ENCODE results near the gene OR2J3. TPM values are rescaled to one million over a fixed set of nuclear protein-coding genes. Genes with fewer than 3 reads are reported as not detected.
A peak's percentile ranks its signal among the peaks of the same experiment; 100 is the strongest.

The OR2J3 gene
- total and polyA plus RNA-seq, 8 donors = not detected

DNA sequence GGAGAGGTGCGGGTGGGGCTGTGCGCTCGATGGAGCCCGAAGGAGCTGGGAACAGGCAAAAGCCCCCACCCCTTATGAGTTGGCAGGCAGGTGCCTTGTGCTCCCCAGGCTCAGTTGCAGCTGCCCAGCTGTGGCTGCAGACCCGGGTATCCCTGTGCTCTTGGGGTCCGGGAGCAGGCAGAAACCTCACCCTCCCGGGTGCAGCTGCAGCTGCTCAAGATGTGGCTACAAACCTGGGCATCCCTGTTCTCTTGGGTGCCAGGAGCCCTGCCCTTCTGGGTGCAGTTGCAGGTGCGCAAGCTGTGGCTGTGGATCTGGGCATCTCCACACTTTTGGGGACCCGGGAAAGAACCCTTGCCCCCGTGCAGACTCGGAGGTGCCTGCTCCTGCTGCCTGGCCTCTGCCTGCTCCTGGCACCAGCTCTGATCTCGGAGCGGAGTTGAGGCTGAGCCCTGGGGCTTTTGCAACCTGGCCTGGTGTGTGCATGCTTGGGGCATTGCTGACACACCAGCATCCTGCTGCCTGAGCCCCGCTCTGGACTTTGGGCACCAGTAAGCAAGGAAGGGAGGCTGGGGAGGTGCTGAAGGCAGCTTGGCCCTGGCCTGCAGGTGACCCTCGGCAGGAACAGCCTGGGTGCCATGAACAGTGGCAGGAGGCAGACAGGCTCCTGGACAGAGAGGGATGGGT lies 21.6 kb downstream of the OR2J3 start:
- H3K4me1 ChIP-seq = no peaks in the 10 kb centered on the region
- H3K4me3 ChIP-seq = no peak overlapping the region
- TF ChIP-seq, protein P1, sequence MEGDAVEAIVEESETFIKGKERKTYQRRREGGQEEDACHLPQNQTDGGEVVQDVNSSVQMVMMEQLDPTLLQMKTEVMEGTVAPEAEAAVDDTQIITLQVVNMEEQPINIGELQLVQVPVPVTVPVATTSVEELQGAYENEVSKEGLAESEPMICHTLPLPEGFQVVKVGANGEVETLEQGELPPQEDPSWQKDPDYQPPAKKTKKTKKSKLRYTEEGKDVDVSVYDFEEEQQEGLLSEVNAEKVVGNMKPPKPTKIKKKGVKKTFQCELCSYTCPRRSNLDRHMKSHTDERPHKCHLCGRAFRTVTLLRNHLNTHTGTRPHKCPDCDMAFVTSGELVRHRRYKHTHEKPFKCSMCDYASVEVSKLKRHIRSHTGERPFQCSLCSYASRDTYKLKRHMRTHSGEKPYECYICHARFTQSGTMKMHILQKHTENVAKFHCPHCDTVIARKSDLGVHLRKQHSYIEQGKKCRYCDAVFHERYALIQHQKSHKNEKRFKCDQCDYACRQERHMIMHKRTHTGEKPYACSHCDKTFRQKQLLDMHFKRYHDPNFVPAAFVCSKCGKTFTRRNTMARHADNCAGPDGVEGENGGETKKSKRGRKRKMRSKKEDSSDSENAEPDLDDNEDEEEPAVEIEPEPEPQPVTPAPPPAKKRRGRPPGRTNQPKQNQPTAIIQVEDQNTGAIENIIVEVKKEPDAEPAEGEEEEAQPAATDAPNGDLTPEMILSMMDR (IDR thresholded peaks at IDR 0.05) = no peak
- ATAC-seq (no peak), DNase-seq (peak in 1 of 4 donors; percentile 65)
- intact Hi-C loops (cut with DNase I) = no loop called here
- H3K27ac ChIP-seq = no peak overlapping the region
- H3K27me3 ChIP-seq = no peaks in the 10 kb centered on the region
- no peaks in the 10 kb centered on the region for H3K9me3 ChIP-seq
- H3K36me3 ChIP-seq = no peaks in the 10 kb centered on the region

DNA sequence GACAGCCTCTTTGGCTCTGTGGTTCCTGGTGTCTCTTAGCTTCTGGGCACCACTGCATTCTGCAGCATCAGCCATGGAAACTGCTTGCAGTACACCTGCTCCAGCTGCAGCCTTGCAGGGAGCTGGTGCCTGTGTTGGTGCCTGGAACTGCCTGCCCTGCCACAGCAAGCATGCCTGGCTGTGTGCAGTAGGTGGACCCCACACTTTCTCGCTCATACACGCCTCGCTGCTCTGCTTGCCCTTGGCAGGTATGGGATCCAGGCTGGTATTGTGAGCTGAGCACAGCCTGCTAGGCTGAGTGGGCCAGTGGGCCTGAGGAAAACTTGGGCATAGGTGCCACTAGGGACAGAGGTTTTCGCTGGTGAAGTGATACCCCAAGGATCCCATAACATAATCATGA lies 22.8 kb downstream of the OR2J3 start:
- DNase-seq (peak in 1 of 4 donors; percentile 28), ATAC-seq (no peak)
- TF ChIP-seq, protein P1 (IDR thresholded peaks at IDR 0.05) = no peak
- Histone ChIP-seq H3K27me3 (no peaks in the 10 kb centered on the region), H3K36me3 (no peaks in the 10 kb centered on the region), H3K4me3 (no peak overlapping the region), H3K9me3 (no peaks in the 10 kb centered on the region), H3K27ac (no peak overlapping the region), H3K4me1 (no peaks in the 10 kb centered on the region)
- intact Hi-C loops (cut with DNase I) = no loop called here

DNA sequence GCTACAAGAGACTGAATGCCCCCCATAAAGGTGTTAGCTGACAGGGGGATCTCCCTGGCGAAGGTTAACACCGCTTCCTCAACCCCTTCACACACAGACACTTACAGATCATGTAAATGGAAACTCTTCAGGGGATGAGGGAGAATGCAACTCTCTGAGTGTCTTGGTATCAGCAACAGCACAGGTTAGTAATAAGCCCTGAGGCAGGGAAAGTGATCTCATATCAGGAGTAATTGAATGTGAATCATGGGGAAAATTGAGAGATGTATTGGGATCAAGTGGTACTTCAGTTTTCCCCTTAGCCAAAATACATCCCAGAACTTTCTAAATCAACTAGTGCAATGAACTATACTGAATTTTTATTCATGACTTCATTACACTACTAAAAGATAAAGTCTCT lies 23.8 kb downstream of the OR2J3 start:
- no peak for ATAC-seq
- H3K27me3 ChIP-seq = no peaks in the 10 kb centered on the region
- H3K4me3 ChIP-seq = no peak overlapping the region
- no peaks in the 10 kb centered on the region for H3K9me3 ChIP-seq
- intact Hi-C loops (cut with DNase I) = no loop called here
- H3K4me1 ChIP-seq = no peaks in the 10 kb centered on the region
- H3K27ac ChIP-seq = no peak overlapping the region
- H3K36me3 ChIP-seq = no peaks in the 10 kb centered on the region
- TF ChIP-seq, protein P1 (IDR thresholded peaks at IDR 0.05) = no peak
- DNase-seq = no peak

DNA sequence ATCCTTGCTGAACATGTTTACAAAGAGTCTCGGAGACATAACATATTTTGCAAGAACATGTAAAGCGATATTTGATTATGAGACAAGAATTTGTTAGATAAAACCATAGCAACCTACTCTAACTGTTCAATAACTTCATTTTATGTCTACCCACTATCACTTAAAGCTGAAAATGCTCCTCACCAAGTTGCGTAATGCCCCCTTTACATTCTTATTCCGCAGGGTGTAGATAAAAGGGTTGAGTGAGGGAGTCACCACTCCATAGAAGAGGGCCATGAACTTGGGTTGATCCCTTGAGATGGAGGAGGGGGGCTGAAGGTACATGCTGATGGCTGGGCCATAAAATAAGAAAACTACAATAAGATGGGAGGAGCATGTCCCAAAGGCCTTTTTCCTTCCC lies 29.9 kb downstream of the OR2J3 start:
- TF ChIP-seq, protein P1 (IDR thresholded peaks at IDR 0.05) = no peak
- Histone ChIP-seq H3K27me3 (no peaks in the 10 kb centered on the region), H3K4me3 (no peak overlapping the region), H3K9me3 (peaks cover 0 to under 1% of the 10 kb centered on the region in 2 donors), H3K27ac (no peak overlapping the region), H3K4me1 (no peaks in the 10 kb centered on the region), H3K36me3 (no peaks in the 10 kb centered on the region)
- ATAC-seq (no peak), DNase-seq (no peak)
- intact Hi-C loops (cut with DNase I) = no loop called here

DNA sequence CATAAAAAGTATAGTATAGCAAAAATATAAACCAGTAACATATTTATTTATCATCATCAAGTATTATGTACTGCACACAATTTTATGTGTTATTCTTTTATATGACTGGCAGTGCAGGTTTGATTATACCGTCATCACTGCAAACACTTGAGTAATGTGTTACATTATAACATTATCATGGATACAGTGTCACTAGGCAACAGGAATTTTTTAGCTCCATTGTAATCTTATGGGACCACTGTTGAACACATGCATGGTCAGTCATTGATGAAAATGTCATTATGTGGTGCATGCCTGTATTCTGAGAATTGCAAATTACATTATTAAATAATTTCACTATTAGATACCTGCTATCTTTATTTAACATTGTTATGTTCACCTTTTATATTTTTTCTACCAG lies 33.7 kb downstream of the OR2J3 start:
- Histone ChIP-seq H3K9me3 (peaks cover 0 to 10% of the 10 kb centered on the region in 2 donors), H3K27ac (no peak overlapping the region), H3K4me3 (no peak overlapping the region), H3K36me3 (no peaks in the 10 kb centered on the region), H3K4me1 (no peaks in the 10 kb centered on the region), H3K27me3 (no peaks in the 10 kb centered on the region)
- TF ChIP-seq, protein P1 (IDR thresholded peaks at IDR 0.05) = no peak
- intact Hi-C loops (cut with DNase I) = no loop called here
- ATAC-seq (no peak), DNase-seq (no peak)
